Neural cell (in vitro differentiated cells): ENCODE measurements around the gene FAM107B. TPM values are rescaled to one million over a fixed set of nuclear protein-coding genes. Genes with fewer than 3 reads are reported as not detected.

Source experiments
- H2AFZ ChIP-seq: fragments of 200-600, 300-800 bp; sonication (generic), shearing (Covaris generic); 2 replicates; pipeline ENCODE4 v1.6.0; 2014; ENCODE audit warnings: low read depth, mild to moderate bottlenecking, antibody characterized with exemption, low read length, moderate library complexity
- H3F3A ChIP-seq: fragments of 200-600 bp; shearing (Covaris generic); 2 replicates; pipeline ENCODE4 v1.6.1; 2016; ENCODE audit warnings: mild to moderate bottlenecking, moderate library complexity, mixed read lengths, antibody characterized with exemption, low read length; ENCODE audit not compliant: insufficient read depth, poor library complexity, severe bottlenecking
- H3K27ac ChIP-seq: fragments of 200-600, 300-800 bp; sonication (generic), shearing (Covaris generic); 2 replicates; pipeline ENCODE4 v1.5.1; 2014; ENCODE audit warnings: mild to moderate bottlenecking, low read length, moderate library complexity
- H3K27me3 ChIP-seq: fragments of 300-800, 200-600 bp; sonication (generic), shearing (Covaris generic); 2 replicates; pipeline ENCODE4 v1.6.0; 2014; ENCODE audit warnings: mild to moderate bottlenecking, low read depth, low read length, moderate library complexity; ENCODE audit not compliant: insufficient read depth
- H3K36me3 ChIP-seq: fragments of 300-800, 200-600 bp; sonication (generic), shearing (Covaris generic); 2 replicates; pipeline ENCODE4 v1.5.1; 2014; ENCODE audit warnings: mild to moderate bottlenecking, antibody characterized with exemption, low read length, moderate library complexity; ENCODE audit not compliant: insufficient read depth
- H3K4me2 ChIP-seq: fragments of 300-800, 200-600 bp; sonication (generic), shearing (Covaris generic); 2 replicates; pipeline ENCODE4 v1.6.0; 2014; ENCODE audit warnings: mild to moderate bottlenecking, low read length
- H3K4me3 ChIP-seq: fragments of 300-800, 200-600 bp; sonication (generic), shearing (Covaris generic); 2 replicates; pipeline ENCODE4 v1.5.1; 2014; ENCODE audit warnings: mild to moderate bottlenecking, low read length, moderate library complexity
- H3K79me2 ChIP-seq: fragments of 200-600 bp; shearing (Covaris generic); replicated peaks from 2 replicates; pipeline ENCODE4 v1.6.0; 2014; ENCODE audit warnings: mild to moderate bottlenecking, low read length, moderate library complexity; ENCODE audit not compliant: insufficient read depth
- H3K9ac ChIP-seq: fragments of 300-800, 200-600 bp; sonication (generic), shearing (Covaris generic); 2 replicates; pipeline ENCODE4 v1.6.1; 2016; ENCODE audit warnings: mild to moderate bottlenecking, low read length, mixed read lengths
- H3K9me2 ChIP-seq: fragments of 200-600 bp; shearing (Covaris generic); 2 replicates; pipeline ENCODE4 v1.6.1; 2016; ENCODE audit warnings: mild to moderate bottlenecking, low read length, mixed read lengths; ENCODE audit not compliant: insufficient read depth
- H3K9me3 ChIP-seq: fragments of 200-600, 300-800 bp; sonication (generic), shearing (Covaris generic); 2 replicates; pipeline ENCODE4 v1.6.1; 2016; ENCODE audit warnings: mild to moderate bottlenecking, mixed run types, low read length, moderate library complexity, mixed read lengths
- H4K20me1 ChIP-seq: fragments of 200-600 bp; shearing (Covaris generic); 2 replicates; pipeline ENCODE4 v1.6.1; 2016; ENCODE audit warnings: mild to moderate bottlenecking, mixed run types; ENCODE audit not compliant: insufficient read depth
- CTCF ChIP-seq: fragments of 450-650 bp; IDR thresholded peaks from 2 replicates; pipeline ENCODE4 v1.5.1; 2014; ENCODE audit warnings: antibody characterized with exemption, mild to moderate bottlenecking, moderate library complexity; ENCODE audit not compliant: poor library complexity, severe bottlenecking
- EP300 ChIP-seq: fragments of 450-650 bp; conservative IDR thresholded peaks from 2 replicates; pipeline ENCODE4 v1.6.1; 2014; ENCODE audit warnings: antibody characterized with exemption, mild to moderate bottlenecking, moderate library complexity; ENCODE audit not compliant: poor library complexity, severe bottlenecking
- EZH2 ChIP-seq: fragments of 200-600, 300-800 bp; shearing (Covaris generic), sonication (generic); IDR thresholded peaks from 2 replicates; pipeline ENCODE4 v1.6.1; 2014; ENCODE audit warnings: antibody characterized with exemption, low read length, borderline replicate concordance, mild to moderate bottlenecking; ENCODE audit not compliant: insufficient read depth, poor library complexity, severe bottlenecking
- MXI1 ChIP-seq: fragments of 450-650 bp; conservative IDR thresholded peaks from 2 replicates; pipeline ENCODE4 v1.6.1; 2014; ENCODE audit warnings: antibody characterized with exemption, mild to moderate bottlenecking; ENCODE audit not compliant: poor library complexity, severe bottlenecking
- POLR2AphosphoS5 ChIP-seq: IDR thresholded peaks from 2 replicates; pipeline ENCODE4 v1.6.1; 2012
- RAD21 ChIP-seq: fragments of 450-650 bp; conservative IDR thresholded peaks from 2 replicates; pipeline ENCODE4 v1.6.1; 2014; ENCODE audit warnings: antibody characterized with exemption, mild to moderate bottlenecking, moderate library complexity
- SMC3 ChIP-seq: fragments of 450-650 bp; conservative IDR thresholded peaks from 2 replicates; pipeline ENCODE4 v1.6.1; 2014; ENCODE audit warnings: antibody characterized with exemption, mild to moderate bottlenecking, moderate library complexity; ENCODE audit not compliant: poor library complexity
- TAF1 ChIP-seq: IDR thresholded peaks from 2 replicates; pipeline ENCODE4 v1.6.1; 2012; ENCODE audit warnings: low read depth
- polyA plus RNA-seq: library from polyadenylated mRNA; depleted of rRNA; stranded (reverse); fragments of >200 nt; gene quantifications from 2 replicates; pipeline ENCODE4 v1.2.3, GENCODE V29; 2014
- TF ChIP-seq, protein P1 (sequence below): IDR thresholded peaks from 2 replicates; pipeline ENCODE4 v1.6.1; 2012; ENCODE audit warnings: borderline replicate concordance

The FAM107B gene
- polyA plus RNA-seq, 1 donor from 2014 or later = 106 TPM

- no peaks in the 10 kb centered on the region for H3F3A ChIP-seq
- no peak overlapping the region for H2AFZ ChIP-seq
- H3K79me2 ChIP-seq = no peaks in the 10 kb centered on the region
- H3K9me2 ChIP-seq = no peaks in the 10 kb centered on the region
- no peak overlapping the region for H3K4me3 ChIP-seq
- no peak for TF ChIP-seq MXI1
- no peak for TF ChIP-seq RAD21
- TF ChIP-seq TAF1 = no peak
- TF ChIP-seq EZH2 = no peak
- TF ChIP-seq CTCF = no peak
- TF ChIP-seq, protein P1, sequence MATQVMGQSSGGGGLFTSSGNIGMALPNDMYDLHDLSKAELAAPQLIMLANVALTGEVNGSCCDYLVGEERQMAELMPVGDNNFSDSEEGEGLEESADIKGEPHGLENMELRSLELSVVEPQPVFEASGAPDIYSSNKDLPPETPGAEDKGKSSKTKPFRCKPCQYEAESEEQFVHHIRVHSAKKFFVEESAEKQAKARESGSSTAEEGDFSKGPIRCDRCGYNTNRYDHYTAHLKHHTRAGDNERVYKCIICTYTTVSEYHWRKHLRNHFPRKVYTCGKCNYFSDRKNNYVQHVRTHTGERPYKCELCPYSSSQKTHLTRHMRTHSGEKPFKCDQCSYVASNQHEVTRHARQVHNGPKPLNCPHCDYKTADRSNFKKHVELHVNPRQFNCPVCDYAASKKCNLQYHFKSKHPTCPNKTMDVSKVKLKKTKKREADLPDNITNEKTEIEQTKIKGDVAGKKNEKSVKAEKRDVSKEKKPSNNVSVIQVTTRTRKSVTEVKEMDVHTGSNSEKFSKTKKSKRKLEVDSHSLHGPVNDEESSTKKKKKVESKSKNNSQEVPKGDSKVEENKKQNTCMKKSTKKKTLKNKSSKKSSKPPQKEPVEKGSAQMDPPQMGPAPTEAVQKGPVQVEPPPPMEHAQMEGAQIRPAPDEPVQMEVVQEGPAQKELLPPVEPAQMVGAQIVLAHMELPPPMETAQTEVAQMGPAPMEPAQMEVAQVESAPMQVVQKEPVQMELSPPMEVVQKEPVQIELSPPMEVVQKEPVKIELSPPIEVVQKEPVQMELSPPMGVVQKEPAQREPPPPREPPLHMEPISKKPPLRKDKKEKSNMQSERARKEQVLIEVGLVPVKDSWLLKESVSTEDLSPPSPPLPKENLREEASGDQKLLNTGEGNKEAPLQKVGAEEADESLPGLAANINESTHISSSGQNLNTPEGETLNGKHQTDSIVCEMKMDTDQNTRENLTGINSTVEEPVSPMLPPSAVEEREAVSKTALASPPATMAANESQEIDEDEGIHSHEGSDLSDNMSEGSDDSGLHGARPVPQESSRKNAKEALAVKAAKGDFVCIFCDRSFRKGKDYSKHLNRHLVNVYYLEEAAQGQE = no peak
- TF ChIP-seq POLR2AphosphoS5 = no peak
- no peak for TF ChIP-seq SMC3
- no peak for TF ChIP-seq EP300
- no peaks in the 10 kb centered on the region for H4K20me1 ChIP-seq
- no peak overlapping the region for H3K27ac ChIP-seq
- no peaks in the 10 kb centered on the region for H3K36me3 ChIP-seq
- no peak overlapping the region for H3K4me2 ChIP-seq
- H3K9me3 ChIP-seq = no peaks in the 10 kb centered on the region
- no peak overlapping the region for H3K9ac ChIP-seq
- no peaks in the 10 kb centered on the region for H3K27me3 ChIP-seq
These were observed 91.4 kb downstream of the FAM107B start for GRCh38 chr10:14683256-14683655.

- H3K36me3 ChIP-seq = no peaks in the 10 kb centered on the region
- H3K27ac ChIP-seq = no peak overlapping the region
- H3K9ac ChIP-seq = no peak overlapping the region
- no peak overlapping the region for H2AFZ ChIP-seq
- no peaks in the 10 kb centered on the region for H3K27me3 ChIP-seq
- H3F3A ChIP-seq = no peaks in the 10 kb centered on the region
- no peak for TF ChIP-seq CTCF
- TF ChIP-seq, protein P1 = no peak
- TF ChIP-seq MXI1 = no peak
- no peak for TF ChIP-seq SMC3
- TF ChIP-seq EP300 = no peak
- no peak for TF ChIP-seq EZH2
- TF ChIP-seq TAF1 = no peak
- no peak for TF ChIP-seq POLR2AphosphoS5
- no peak for TF ChIP-seq RAD21
- no peak overlapping the region for H3K4me3 ChIP-seq
- H3K9me3 ChIP-seq = no peaks in the 10 kb centered on the region
- no peaks in the 10 kb centered on the region for H3K9me2 ChIP-seq
- H3K4me2 ChIP-seq = no peak overlapping the region
- H4K20me1 ChIP-seq = no peaks in the 10 kb centered on the region
- no peaks in the 10 kb centered on the region for H3K79me2 ChIP-seq
These were observed 92.9 kb downstream of the FAM107B start for GRCh38 chr10:14681802-14682201.
